Forelimb muscle (tissue), 1 donor: ENCODE results near the gene ADORA3. TPM values are rescaled to one million over a fixed set of nuclear protein-coding genes. Genes with fewer than 3 reads are reported as not detected.
A peak's percentile ranks its signal among the peaks of the same experiment; 100 is the strongest.

Experiments
- DNase-seq: peaks from one replicate; pipeline ENCODE4 v3.0.0-alpha.2; 2013; ENCODE audit warnings: low read depth
- polyA plus RNA-seq: library from polyadenylated mRNA; unstranded; fragments of 120-200 nt; gene quantifications from one replicate; pipeline ENCODE4 v1.2.1, GENCODE V29; 2013; ENCODE audit not compliant: insufficient read length

The ADORA3 gene
- polyA plus RNA-seq, 1 donor, result 0.40 TPM

- peak; percentile 46 for DNase-seq
Measured at GRCh38 chr1:111507411-111508201, 4.2 kb upstream of the ADORA3 start.

- DNase-seq, result no peak
Measured at GRCh38 chr1:111506561-111506960, 3.1 kb upstream of the ADORA3 start.

GRCh38 chr1:111505641-111506119 lies 2.2 kb upstream of the ADORA3 start:
- DNase-seq, result no peak

- DNase-seq, result no peak
Measured at GRCh38 chr1:111504097-111504496, 664 bp upstream of the ADORA3 start.

- no peak for DNase-seq
Measured at GRCh38 chr1:111501645-111502044, 1.8 kb downstream of the ADORA3 start.

GRCh38 chr1:111499026-111499785 lies 4.2 kb downstream of the ADORA3 start:
- no peak for DNase-seq

- DNase-seq, result no peak
Measured at GRCh38 chr1:111497592-111497991, 5.8 kb downstream of the ADORA3 start.

GRCh38 chr1:111496398-111496797 lies 7.0 kb downstream of the ADORA3 start:
- DNase-seq, result no peak

- DNase-seq, result no peak
Measured at GRCh38 chr1:111491070-111491469, 12.4 kb downstream of the ADORA3 start.

- no peak for DNase-seq
Measured at GRCh38 chr1:111490220-111490619, 13.2 kb downstream of the ADORA3 start.

GRCh38 chr1:111489604-111490003 lies 13.8 kb downstream of the ADORA3 start:
- no peak for DNase-seq

GRCh38 chr1:111488669-111489068 lies 14.8 kb downstream of the ADORA3 start:
- no peak for DNase-seq

GRCh38 chr1:111487133-111487532 lies 16.3 kb downstream of the ADORA3 start:
- DNase-seq, result no peak

- DNase-seq, result no peak
Measured at GRCh38 chr1:111486431-111486830, 17.0 kb downstream of the ADORA3 start.

GRCh38 chr1:111484391-111485026 lies 18.9 kb downstream of the ADORA3 start:
- DNase-seq, result no peak

GRCh38 chr1:111483876-111484275 lies 19.6 kb downstream of the ADORA3 start:
- no peak for DNase-seq

- DNase-seq, result no peak
Measured at GRCh38 chr1:111483166-111483565, 20.3 kb downstream of the ADORA3 start.

GRCh38 chr1:111481387-111482221 lies 21.8 kb downstream of the ADORA3 start:
- no peak for DNase-seq

- no peak for DNase-seq
Measured at GRCh38 chr1:111480674-111481073, 22.8 kb downstream of the ADORA3 start.

- DNase-seq, result no peak
Measured at GRCh38 chr1:111476761-111477309, 26.6 kb downstream of the ADORA3 start.

- no peak for DNase-seq
Measured at GRCh38 chr1:111476214-111476613, 27.2 kb downstream of the ADORA3 start.
